GM18526 (cell line): ENCODE results near the gene KREMEN1.

ENCODE experiments used
- POLR2A ChIP-seq: IDR thresholded peaks from 3 replicates; pipeline ENCODE4 v1.6.1; 2011; ENCODE audit not compliant: insufficient read length; ENCODE audit errors: extremely low read depth

KREMEN1 gene

DNA sequence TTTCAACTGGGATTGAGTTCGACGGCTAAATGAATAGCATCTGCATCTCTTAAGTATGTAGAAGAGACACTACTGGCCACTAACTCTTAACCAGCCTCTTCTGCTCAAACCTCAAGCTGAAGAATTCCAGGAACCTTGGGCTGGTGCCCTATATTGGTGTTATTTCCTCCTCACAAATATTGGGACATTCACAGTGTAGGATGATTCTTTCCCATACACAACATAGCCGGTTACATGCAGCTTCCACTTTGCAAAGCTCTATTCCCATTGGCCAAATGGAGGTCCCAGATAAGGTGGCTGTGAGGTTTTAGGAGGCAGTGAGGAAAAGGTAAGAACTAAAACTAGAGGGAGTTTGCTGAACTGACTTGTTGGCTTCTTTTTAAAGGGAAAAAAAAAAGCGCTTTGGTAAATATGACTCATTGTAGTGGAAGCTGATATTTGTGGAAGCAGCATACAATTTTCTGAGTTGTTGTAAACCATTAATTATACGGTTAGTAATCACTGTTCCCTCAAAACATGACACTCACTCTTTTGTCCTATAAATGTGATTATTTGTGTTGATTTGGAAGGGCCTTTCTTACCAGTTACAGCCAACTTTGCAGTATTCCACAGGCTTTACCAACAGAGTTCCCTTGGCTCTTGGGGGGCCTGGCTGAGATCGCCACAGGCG is 28.8 kb upstream of the KREMEN1 start:
- TF ChIP-seq POLR2A, result no peak

DNA sequence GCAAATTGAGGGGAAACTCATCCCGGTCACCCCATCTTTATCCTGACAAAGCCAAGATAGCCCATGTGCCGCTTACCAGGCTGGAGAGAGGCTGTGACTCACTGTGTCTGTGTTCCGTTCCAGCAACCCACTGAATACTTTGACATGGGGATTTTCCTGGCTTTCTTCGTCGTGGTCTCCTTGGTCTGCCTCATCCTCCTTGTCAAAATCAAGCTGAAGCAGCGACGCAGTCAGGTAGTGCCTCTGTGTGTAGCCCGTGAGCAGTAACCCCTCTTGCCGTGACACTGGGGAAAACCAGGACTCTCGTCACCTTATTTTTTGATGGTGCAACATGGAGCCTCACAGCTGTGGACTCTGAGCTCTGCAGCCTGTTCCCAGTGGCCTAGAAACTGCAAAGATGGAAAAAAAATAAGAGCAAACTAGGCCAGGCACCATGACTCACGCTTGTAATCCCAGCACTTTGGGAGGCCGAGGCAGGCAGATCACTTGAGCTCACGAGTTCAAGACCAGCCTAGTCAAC is 28.1 kb upstream of the KREMEN1 start:
- no peak for TF ChIP-seq POLR2A

DNA sequence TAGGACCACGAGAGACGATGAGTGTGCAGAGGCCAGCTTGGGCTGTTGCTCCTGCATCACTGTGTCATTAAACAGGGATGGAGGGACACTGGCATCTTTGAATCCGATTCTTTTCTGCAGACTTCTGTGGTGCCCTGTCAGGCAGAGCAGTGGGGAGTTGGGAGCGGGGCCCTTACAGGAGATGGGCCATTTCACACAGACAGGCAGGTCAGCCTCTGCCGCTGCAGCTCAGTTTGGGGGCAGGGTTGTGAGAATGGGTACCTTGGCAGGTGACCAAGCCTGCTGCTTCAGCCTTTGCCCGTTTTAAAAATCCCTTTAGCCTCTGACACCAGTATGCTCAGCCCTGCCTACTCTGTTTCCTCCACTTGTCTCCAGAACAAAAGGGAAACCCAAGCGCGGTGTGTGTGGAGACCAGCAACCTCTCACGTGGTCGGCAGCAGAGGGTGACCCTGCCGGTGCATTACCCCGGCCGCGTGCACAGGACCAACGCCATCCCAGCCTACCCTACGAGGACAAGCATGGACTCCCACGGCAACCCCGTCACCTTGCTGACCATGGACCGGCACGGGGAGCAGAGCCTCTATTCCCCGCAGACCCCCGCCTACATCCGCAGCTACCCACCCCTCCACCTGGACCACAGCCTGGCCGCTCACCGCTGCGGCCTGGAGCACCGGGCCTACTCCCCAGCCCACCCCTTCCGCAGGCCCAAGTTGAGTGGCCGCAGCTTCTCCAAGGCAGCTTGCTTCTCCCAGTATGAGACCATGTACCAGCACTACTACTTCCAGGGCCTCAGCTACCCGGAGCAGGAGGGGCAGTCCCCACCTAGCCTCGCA is 23.8 kb upstream of the KREMEN1 start:
- no peak for TF ChIP-seq POLR2A

DNA sequence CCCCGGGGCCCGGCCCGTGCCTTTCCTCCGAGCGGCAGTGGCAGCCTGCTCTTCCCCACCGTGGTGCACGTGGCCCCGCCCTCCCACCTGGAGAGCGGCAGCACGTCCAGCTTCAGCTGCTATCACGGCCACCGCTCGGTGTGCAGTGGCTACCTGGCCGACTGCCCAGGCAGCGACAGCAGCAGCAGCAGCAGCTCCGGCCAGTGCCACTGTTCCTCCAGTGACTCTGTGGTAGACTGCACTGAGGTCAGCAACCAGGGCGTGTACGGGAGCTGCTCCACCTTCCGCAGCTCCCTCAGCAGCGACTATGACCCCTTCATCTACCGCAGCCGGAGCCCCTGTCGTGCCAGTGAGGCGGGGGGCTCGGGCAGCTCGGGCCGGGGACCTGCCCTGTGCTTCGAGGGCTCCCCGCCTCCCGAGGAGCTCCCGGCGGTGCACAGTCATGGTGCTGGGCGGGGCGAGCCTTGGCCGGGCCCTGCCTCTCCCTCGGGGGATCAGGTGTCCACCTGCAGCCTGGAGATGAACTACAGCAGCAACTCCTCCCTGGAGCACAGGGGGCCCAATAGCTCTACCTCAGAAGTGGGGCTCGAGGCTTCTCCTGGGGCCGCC is 23.1 kb upstream of the KREMEN1 start:
- no peak for TF ChIP-seq POLR2A

DNA sequence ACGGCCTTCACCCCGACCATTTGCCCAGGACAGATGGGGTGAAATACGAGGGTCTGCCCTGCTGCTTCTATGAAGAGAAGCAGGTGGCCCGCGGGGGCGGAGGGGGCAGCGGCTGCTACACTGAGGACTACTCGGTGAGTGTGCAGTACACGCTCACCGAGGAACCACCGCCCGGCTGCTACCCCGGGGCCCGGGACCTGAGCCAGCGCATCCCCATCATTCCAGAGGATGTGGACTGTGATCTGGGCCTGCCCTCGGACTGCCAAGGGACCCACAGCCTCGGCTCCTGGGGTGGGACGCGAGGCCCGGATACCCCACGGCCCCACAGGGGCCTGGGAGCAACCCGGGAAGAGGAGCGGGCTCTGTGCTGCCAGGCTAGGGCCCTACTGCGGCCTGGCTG is 22.4 kb upstream of the KREMEN1 start:
- no peak for TF ChIP-seq POLR2A

DNA sequence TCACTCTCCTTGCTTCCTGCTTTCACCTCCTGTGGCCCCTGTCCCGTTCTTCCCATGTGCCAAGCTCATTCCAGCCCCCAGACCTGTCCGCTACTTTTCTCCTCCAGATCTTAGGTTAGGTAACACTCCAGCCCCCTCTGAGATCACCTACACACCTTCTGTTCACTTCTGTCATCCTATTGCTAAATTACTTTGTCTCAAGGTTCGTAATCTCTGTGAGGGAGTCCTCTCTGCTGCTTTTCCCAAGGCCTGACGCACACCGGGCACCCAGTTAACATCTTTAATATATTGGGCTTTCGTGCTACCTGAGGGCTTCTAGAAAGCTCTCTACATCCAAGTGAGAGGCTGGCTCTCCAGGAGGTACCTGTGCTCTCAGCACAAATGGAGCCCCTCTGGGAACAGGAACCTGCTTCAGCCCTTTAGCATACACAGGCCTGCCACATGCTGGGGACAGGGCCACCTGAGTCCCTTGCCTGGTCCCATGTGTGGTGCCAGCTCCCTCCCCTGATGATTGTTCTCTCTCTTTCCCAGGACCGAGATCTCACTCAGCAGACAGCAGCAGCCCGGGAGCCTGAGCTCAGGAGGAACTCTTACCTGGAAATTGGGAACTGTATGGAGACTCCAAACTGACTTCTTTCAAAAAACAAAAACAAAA is 19.7 kb upstream of the KREMEN1 start:
- TF ChIP-seq POLR2A, result no peak

DNA sequence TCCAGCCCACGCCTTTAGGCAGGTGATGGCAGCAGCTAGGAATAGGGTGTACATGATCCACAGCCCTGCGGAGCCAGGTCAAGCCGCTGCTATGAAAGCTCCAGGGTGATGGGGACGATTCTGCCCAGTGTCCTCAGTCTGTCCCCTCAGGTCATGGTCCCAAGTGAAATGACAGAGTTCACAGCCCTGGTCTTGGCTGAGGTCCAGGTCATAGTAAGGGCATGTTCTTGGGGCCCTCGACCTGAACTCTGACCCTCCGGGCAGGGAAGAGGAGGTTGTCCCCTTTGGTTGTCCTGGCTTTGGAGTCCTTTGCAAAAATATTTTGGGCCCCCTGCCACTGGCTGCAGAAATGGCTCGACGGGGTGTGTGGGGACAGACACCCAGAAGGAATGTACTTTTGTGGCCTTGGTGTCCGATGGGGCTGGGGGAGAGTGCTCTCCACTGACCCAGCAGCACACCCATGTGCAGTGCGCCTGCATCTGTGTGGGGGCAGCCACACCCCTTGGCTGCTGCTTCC is 18.5 kb upstream of the KREMEN1 start:
- TF ChIP-seq POLR2A, result no peak

DNA sequence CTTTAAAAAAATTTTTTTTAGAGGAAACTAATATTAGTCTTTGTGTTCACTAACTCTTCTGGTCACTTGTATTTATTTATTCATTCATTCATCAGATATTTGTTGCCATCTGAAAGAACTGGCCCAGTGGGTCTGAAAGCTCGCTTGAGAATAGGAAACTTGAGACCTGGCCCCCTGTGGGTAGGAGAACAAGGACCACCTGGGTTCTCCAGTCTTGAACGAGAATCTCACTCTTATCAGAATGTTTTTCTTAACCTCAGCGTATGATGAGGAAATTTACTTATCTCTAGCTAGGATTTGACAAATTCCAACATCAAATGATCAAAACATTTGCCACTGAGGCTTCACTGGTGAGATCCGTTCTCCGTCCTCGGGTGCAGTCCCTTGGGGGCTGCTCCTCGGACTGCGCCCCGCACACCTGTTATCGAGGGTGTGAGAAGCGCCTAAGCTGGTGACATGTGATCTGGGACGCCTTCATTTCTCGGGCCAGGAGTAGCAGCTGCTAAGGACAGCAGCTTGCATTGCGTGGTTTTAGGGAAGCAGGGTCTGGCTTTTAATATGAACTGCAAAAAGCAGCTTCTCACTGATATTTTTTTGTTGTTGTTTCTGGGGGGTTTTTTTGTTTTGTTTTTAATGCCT is 17.5 kb upstream of the KREMEN1 start:
- TF ChIP-seq POLR2A, result no peak

DNA sequence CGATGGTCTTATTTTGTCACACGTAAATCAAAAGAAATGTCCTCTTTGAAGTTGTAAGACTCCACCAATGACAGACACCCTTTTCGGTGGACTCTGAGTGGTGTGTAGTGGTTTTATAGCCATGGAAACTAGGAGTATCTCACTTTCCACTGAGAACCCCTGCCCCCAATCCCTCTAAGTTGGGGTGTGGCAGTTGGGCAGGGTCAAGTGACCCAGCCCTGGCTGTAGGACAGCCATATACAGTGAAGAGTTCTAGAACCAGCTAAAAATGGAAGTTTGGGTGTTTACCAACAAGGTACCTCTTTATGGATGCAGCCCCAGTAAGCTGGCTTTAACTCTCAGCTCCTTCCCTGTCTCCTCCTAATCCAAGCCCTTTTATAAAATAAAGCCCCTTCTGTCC is 16.4 kb upstream of the KREMEN1 start:
- TF ChIP-seq POLR2A, result no peak

DNA sequence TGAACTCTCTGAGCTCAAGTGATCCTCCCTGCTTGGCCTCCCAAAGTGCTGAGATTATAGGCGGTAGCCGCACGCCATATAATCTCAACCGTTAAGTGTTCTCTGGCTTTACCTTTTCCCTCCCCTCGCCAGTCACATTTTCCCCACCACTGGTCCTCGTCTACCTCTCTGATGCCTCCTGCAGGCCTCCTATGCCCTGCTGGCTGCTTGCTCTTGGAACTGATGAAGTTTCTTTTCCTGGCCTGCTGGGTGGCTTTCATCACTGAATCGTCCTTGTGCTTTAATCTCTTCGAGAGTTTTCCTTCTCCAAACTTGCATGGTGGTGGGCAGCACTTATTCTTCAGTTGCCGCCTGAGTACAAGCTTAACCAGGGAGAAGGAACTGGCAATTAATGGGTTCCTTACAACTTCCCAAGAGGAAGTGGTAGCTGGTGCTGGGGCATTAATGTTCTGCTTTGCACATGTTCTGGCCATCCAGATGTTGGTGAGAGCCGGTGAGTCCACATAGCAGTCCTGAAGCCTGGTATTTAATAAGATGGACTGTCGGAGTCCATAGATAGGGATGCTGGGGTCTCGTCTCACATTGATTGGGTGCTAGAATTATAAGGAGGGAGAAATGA is 12.5 kb upstream of the KREMEN1 start:
- TF ChIP-seq POLR2A, result no peak

DNA sequence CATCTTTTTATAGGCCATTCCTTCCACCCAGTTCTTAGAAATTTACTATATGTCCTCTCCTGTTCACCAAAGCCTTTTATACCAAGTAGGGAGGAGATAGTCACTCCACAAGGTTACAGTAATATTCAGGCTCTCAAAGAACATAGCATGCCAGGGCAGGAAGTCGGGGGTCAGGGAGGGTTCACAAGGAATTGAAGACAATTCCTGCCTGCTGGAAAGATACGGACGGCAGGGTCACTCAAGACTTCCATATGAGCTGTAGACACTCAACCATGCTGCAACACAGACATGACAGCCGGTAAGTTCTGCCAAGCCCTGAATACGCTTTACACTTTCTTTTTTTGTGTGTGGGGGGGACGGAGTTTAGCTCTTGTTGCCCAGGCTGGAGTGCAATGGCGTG is 11.9 kb upstream of the KREMEN1 start:
- TF ChIP-seq POLR2A, result no peak

DNA sequence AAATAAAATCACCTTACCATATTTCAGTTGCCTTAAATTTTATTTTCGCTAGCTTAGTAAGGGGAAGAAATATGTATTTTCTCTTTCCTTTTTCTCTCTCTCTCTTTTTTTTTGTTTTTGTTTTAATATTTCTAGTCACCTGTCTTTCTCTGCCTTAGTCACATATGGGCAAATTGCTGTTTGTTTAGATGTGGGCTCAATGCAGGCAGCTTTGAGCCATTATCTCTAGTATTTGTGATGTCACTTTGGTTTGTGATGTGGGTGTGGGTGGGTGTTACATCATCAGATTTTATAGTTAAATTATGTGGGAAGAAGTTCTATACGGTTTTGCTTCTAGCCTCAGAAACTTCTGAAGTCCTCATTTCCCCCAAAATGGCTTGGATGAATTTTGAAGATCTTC is 11.1 kb upstream of the KREMEN1 start, which contains the start of gene C22orf31:
TSS of gene C22orf31 (minus strand) at position 59 of the 400 bp plus-strand sequence. CDS start at position 20, 39 bp downstream.
- no peak for TF ChIP-seq POLR2A

DNA sequence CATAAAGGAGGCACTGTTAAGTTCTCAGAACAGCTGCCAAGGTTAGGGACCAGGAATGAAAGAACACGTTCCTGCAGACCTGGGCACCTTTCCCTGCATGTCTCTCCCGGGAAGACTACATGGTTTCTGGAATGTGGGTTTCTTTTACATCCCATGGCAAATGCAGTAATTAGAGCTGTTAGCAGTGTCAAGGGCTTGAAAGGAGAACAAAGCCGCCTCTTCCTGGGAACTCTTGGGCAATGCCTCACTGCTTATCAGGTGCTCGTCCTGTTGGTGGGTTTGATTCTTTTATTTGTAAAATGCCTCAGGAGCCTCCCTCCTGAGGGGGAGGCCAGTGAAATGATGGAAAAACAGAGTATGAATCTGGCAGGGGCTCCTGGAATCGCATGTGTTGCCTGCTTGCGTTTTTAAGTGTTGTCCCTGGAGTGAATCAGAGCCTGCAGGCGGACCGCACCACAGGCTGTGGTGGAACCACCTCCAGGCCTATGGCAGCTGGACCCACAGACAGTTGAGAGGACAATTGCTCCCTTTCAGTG is 10.5 kb upstream of the KREMEN1 start:
- no peak for TF ChIP-seq POLR2A
